HUES48 (cell line): ENCODE data around the gene WASF2.
A peak's percentile ranks its signal among the peaks of the same experiment; 100 is the strongest.
"Not testable (repeated sequence)": the region's sequence is repeated elsewhere in the genome, so short reads cannot be mapped to it uniquely, and the experiment has no call there.

Source experiments
- H3K27ac ChIP-seq: one replicate; pipeline ENCODE4 v1.7.0; 2013; ENCODE audit warnings: low read depth, low read length, inconsistent platforms
- H3K27me3 ChIP-seq: 2 replicates; pipeline ENCODE4 v1.6.1; 2013; ENCODE audit warnings: mild to moderate bottlenecking, low read length; ENCODE audit not compliant: control insufficient read depth, insufficient read depth
- H3K36me3 ChIP-seq: 2 replicates; pipeline ENCODE4 v1.6.1; 2013; ENCODE audit warnings: low read length; ENCODE audit not compliant: control insufficient read depth, insufficient read depth
- H3K4me1 ChIP-seq: 2 replicates; pipeline ENCODE4 v1.6.1; 2013; ENCODE audit warnings: mild to moderate bottlenecking, low read length; ENCODE audit not compliant: control insufficient read depth, insufficient read depth
- H3K4me3 ChIP-seq: 2 replicates; pipeline ENCODE4 v1.5.1; 2013; ENCODE audit warnings: mild to moderate bottlenecking, low read depth, low read length
- H3K9ac ChIP-seq: 2 replicates; pipeline ENCODE4 v1.6.1; 2013; ENCODE audit warnings: mild to moderate bottlenecking, low read depth, low read length, moderate library complexity
- H3K9me3 ChIP-seq: 2 replicates; pipeline ENCODE4 v1.6.1; 2013; ENCODE audit warnings: low read length; ENCODE audit not compliant: control insufficient read depth, insufficient read depth

Gene WASF2

GRCh38 chr1:27507960-27508665 is 18.1 kb upstream of the WASF2 start:
- H3K4me3 ChIP-seq = no peak overlapping the region
- no peaks in the 10 kb centered on the region for H3K36me3 ChIP-seq
- H3K9ac ChIP-seq = no peak overlapping the region
- H3K4me1 ChIP-seq = peaks cover 19% of the 10 kb centered on the region
- H3K27ac ChIP-seq = no peak overlapping the region
- no peaks in the 10 kb centered on the region for H3K27me3 ChIP-seq
- H3K9me3 ChIP-seq = no peaks in the 10 kb centered on the region

- Histone ChIP-seq H3K27ac (no peak overlapping the region), H3K9ac (no peak overlapping the region), H3K27me3 (no peaks in the 10 kb centered on the region), H3K4me1 (peaks cover 19% of the 10 kb centered on the region), H3K4me3 (no peak overlapping the region), H3K9me3 (no peaks in the 10 kb centered on the region), H3K36me3 (no peaks in the 10 kb centered on the region)
These were observed 16.7 kb upstream of the WASF2 start for GRCh38 chr1:27506703-27507102.

GRCh38 chr1:27505420-27505680 is 15.4 kb upstream of the WASF2 start:
- Histone ChIP-seq H3K9me3 (no peaks in the 10 kb centered on the region), H3K36me3 (no peaks in the 10 kb centered on the region), H3K4me3 (no peak overlapping the region), H3K9ac (0 out of 2 replicates have a peak overlapping the region, but pooled peaks have one; percentile 44), H3K27me3 (no peaks in the 10 kb centered on the region), H3K4me1 (peaks cover 19% of the 10 kb centered on the region), H3K27ac (peak overlapping the region; percentile 78)

GRCh38 chr1:27504588-27505419 is 14.8 kb upstream of the WASF2 start:
- no peaks in the 10 kb centered on the region for H3K36me3 ChIP-seq
- H3K27ac ChIP-seq = peak overlapping the region; percentile 78
- no peak overlapping the region for H3K4me3 ChIP-seq
- peaks cover 19% of the 10 kb centered on the region for H3K4me1 ChIP-seq
- no peaks in the 10 kb centered on the region for H3K9me3 ChIP-seq
- 0 out of 2 replicates have a peak overlapping the region, but pooled peaks have one; percentile 44 for H3K9ac ChIP-seq
- H3K27me3 ChIP-seq = no peaks in the 10 kb centered on the region

GRCh38 chr1:27503844-27504587 is 14.0 kb upstream of the WASF2 start:
- Histone ChIP-seq H3K4me3 (no peak overlapping the region), H3K36me3 (no peaks in the 10 kb centered on the region), H3K27ac (peak overlapping the region; percentile 78), H3K4me1 (peaks cover 19% of the 10 kb centered on the region), H3K9me3 (no peaks in the 10 kb centered on the region), H3K9ac (no peak overlapping the region; the same call in 1 of the 2 replicates), H3K27me3 (no peaks in the 10 kb centered on the region)

- Histone ChIP-seq H3K27me3 (no peaks in the 10 kb centered on the region), H3K36me3 (no peaks in the 10 kb centered on the region), H3K4me3 (no peak overlapping the region), H3K4me1 (peaks cover 18% of the 10 kb centered on the region), H3K27ac (no peak overlapping the region), H3K9me3 (no peaks in the 10 kb centered on the region), H3K9ac (no peak overlapping the region)
These were observed 13.1 kb upstream of the WASF2 start for GRCh38 chr1:27503033-27503432.

- H3K4me3 ChIP-seq, H3K9ac ChIP-seq, H3K27ac ChIP-seq, H3K9me3 ChIP-seq, H3K27me3 ChIP-seq, H3K36me3 ChIP-seq: not testable (repeated sequence)
- H3K4me1 ChIP-seq = peaks cover 24% of the 10 kb centered on the region
These were observed 11.2 kb upstream of the WASF2 start for GRCh38 chr1:27501159-27501558.

- Histone ChIP-seq H3K4me3 (no peak overlapping the region), H3K27ac (no peak overlapping the region), H3K9ac (no peak overlapping the region), H3K36me3 (no peaks in the 10 kb centered on the region), H3K27me3 (no peaks in the 10 kb centered on the region), H3K4me1 (peaks cover 14% of the 10 kb centered on the region), H3K9me3 (no peaks in the 10 kb centered on the region)
These were observed 9.2 kb upstream of the WASF2 start for GRCh38 chr1:27499142-27499541.

GRCh38 chr1:27496604-27497155 is 6.7 kb upstream of the WASF2 start:
- H3K36me3 ChIP-seq = no peaks in the 10 kb centered on the region
- no peaks in the 10 kb centered on the region for H3K27me3 ChIP-seq
- H3K4me3 ChIP-seq = peak overlapping the region; percentile 27
- H3K9me3 ChIP-seq = no peaks in the 10 kb centered on the region
- peak overlapping the region; percentile 1; the same call in 1 of the 2 replicates for H3K9ac ChIP-seq
- peak overlapping the region; percentile 81 for H3K27ac ChIP-seq
- H3K4me1 ChIP-seq = peaks cover 9% of the 10 kb centered on the region

GRCh38 chr1:27492796-27493195 is 2.8 kb upstream of the WASF2 start:
- peak overlapping the region; percentile 4 for H3K27ac ChIP-seq

More at GRCh38 chr1:27492796-27493195, 2.8 kb upstream of the WASF2 start:
- no peaks in the 10 kb centered on the region for H3K27me3 ChIP-seq
- H3K9me3 ChIP-seq = no peaks in the 10 kb centered on the region
- H3K4me1 ChIP-seq = peaks cover 22% of the 10 kb centered on the region
- no peaks in the 10 kb centered on the region for H3K36me3 ChIP-seq
- no peak overlapping the region for H3K9ac ChIP-seq
- H3K4me3 ChIP-seq = no peak overlapping the region
